ENCODE data around the gene P2RX7. TPM values are rescaled to one million over a fixed set of nuclear protein-coding genes. Genes with fewer than 3 reads are reported as not detected.
A peak's percentile ranks its signal among the peaks of the same experiment; 100 is the strongest.

Gene P2RX7
- total and polyA plus RNA-seq, 9 of the 15 experiments (the other 6 are each of a cell fraction or from before 2014, with no cell fraction given): 0.04 to 0.65 (median 0.30) TPM

DNA sequence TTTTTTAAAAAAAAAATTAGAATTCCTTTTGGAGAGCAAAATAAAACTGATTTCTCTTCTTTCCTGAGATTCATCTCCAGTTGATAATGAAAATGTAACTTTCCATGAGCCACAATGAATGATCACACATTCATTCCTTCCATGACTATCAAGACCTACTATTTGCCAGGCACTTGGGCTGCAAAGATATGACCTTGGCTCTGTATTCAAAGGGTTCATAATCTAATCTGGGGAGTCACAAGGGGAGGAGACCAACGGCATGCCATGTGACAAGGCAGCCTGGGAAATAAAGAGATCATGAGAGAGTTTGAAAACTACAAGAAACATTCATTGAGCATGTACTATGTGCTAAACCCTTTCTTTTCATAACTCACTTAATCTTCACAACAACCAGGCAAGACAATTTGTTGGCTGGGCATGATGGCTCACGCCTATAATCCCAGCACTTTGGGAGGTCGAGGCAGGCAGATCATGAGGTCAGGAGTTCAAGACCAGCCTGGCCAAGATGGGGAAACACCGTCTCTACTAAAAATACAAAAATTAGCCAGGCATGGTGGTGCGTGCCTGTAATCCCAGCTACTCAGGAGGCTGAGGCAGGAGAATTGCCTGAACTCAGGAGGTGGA lies 26.2 kb downstream of the P2RX7 start (continued):
- TF ChIP-seq MITF (IDR thresholded peaks at IDR 0.05): 0 out of 2 replicates have a peak, but pooled peaks have one; percentile 33
- TF ChIP-seq ZNF24 (IDR thresholded peaks at IDR 0.05): peak; percentile 75

DNA sequence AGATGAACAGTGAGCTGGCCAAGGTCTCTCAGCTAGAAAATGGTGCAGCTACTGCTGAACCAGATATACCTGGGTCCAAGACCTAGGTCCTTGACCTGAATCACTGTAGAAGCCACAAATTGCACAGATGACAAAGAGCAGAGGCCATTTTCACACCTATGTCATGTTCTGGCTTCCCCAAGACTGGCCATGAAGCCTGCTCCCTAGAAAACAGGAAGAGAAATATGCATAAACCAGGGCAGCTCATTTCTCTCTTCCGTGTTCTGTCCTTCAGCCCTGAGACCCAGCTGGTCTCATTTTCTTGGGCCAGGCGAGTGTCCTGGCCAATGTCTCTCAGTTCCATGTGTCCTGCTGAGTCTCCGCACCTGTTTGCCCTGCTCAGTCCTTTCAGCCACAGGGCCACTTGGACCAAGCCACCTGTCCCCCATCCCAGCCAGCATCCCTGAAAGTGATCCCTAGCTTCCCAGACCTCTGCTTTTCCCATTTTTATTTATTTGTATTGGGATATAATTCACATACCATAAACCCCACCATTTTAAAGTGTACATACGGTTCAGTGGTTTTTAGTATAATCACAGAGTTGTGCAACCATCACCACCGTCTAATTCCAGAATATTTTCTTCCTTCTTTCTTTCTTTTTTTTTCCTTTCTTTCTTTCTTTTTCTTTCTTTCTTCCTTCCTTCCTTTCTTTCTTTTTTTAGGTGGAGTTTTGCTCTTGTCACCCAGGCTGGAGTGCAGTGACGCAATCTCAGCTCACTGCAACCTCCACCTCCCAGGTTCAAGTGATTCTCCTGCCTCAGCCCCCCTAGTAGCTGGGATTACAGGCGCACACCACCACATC lies 27.0 kb downstream of the P2RX7 start:
- TF ChIP-seq PRDM10 (IDR thresholded peaks at IDR 0.05; ENCODE audit: partially characterized antibody): no peak
- no peak for TF ChIP-seq CEBPG (CRISPR knock-in tag; IDR thresholded peaks at IDR 0.05)
- peak; percentile 35 to 48; a peak in 2 of 4 replicates for TF ChIP-seq CEBPG (tag; conservative IDR thresholded peaks at IDR 0.05 in 1 of 2, IDR thresholded peaks at IDR 0.05 in 1 of 2)
- peak; percentile 76; the same call in 1 of the 2 replicates for TF ChIP-seq CEBPB (tag; IDR thresholded peaks at IDR 0.05)
- TF ChIP-seq, protein P1, sequence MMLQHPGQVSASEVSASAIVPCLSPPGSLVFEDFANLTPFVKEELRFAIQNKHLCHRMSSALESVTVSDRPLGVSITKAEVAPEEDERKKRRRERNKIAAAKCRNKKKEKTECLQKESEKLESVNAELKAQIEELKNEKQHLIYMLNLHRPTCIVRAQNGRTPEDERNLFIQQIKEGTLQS (IDR thresholded peaks at IDR 0.05): 0 out of 2 replicates have a peak, but pooled peaks have one; percentile 16
- TF ChIP-seq, protein P1 (CRISPR knock-in tag; conservative IDR thresholded peaks at IDR 0.05): no peak
- peak; percentile 39; the same call in 1 of the 2 replicates for TF ChIP-seq SPI1 (IDR thresholded peaks at IDR 0.05; ENCODE audit: borderline replicate concordance, low read depth, low read length)
- TF ChIP-seq ZNF512 (tag; IDR thresholded peaks at IDR 0.05): peak; percentile 80
- Histone ChIP-seq H4K20me1 (replicated peaks; ENCODE audit: control insufficient read depth, insufficient read depth, low read length) (no peaks in the 10 kb centered on the region), H3K4me1 (replicated peaks in 1 of 2; ENCODE audit: control insufficient read depth in 2 of 2, insufficient read depth in 2 of 2, low read length in 2 of 2) (peaks cover 4 to 6% of the 10 kb centered on the region in 2 experiments; a peak in 3 of 5 replicates), H3K4me3 (no peak overlapping the region), H3K36me3 (ENCODE audit: control insufficient read depth, insufficient read depth, low read length) (no peaks in the 10 kb centered on the region), H3K27ac (ENCODE audit: extremely low read depth, low read depth, low read length) (no peak overlapping the region), H3K4me2 (ENCODE audit: insufficient read depth, low read length) (no peak overlapping the region), H3K9me3 (replicated peaks; ENCODE audit: control insufficient read depth, insufficient read depth, low read depth, low read length) (no peaks in the 10 kb centered on the region), H3K79me2 (ENCODE audit: control insufficient read depth, insufficient read depth, low read length) (no peaks in the 10 kb centered on the region), H3K9me1 (ENCODE audit: control insufficient read depth, insufficient read depth, low read length) (no peaks in the 10 kb centered on the region), H3K27me3 (ENCODE audit: control insufficient read depth in 2 of 2, insufficient read depth in 2 of 2, low read length in 2 of 2) (peaks cover 3 to 9% of the 10 kb centered on the region in 2 experiments; a peak in 2 of 5 replicates), H2AFZ (ENCODE audit: low read depth, low read length) (no peak overlapping the region), H3K9ac (ENCODE audit: insufficient read depth in 1 of 2, low read depth in 2 of 2, low read length in 2 of 2) (no peak overlapping the region)
- intact Hi-C loops (cut with micrococcal nuclease) (no loop called here), in situ Hi-C loops (cut with MboI) (no loop called here)
- BruUV-seq (replicated peaks): no TSS peak
- WGBS (ENCODE audit: insufficient coverage, low coverage, missing lambda C conversion rate): 56% methylated on average over 7 of the region's 7 CpGs
- FAIRE-seq (no peak), ATAC-seq (no peak; the same call in 2 of the 3 replicates), DNase-seq (ENCODE audit: extremely low read depth in 1 of 4, low spot score in 3 of 4) (no peak)
- ChIA-PET POLR2A (interaction anchor here (0.6 to 0.7 kb wide), 4 partner anchors 10 to 656 kb away, joined by 3 to 5 read pairs (median 3); no protein-coding TSS in a partner anchor), CTCF (ENCODE audit: low intra/inter-chr PET ratio) (no interaction called here)
